Measurements from ENCODE around the gene SERPINA3. TPM values are rescaled to one million over a fixed set of nuclear protein-coding genes. Genes with fewer than 3 reads are reported as not detected.

Gene SERPINA3
- total RNA-seq, 2 experiments from 2014 or later = not detected

DNA sequence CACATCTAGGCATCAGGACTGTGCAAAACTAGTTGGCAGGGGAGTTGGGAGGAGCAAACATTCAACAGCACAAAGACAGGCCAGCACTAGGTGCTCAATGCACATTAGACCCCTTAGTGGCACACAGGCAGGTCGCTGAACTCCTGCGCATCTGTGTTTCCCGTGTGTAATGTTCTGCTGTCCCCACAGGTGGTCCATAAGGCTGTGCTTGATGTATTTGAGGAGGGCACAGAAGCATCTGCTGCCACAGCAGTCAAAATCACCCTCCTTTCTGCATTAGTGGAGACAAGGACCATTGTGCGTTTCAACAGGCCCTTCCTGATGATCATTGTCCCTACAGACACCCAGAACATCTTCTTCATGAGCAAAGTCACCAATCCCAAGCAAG lies 11.2 kb downstream of the SERPINA3 start:
- no peak for DNase-seq
- Histone ChIP-seq H3K36me3 (ENCODE audit: insufficient read depth, low read length) (no peaks in the 10 kb centered on the region), H3K4me3 (ENCODE audit: low read length) (no peak overlapping the region), H3K4me1 (ENCODE audit: insufficient read depth, low read length) (no peaks in the 10 kb centered on the region), H3K27me3 (ENCODE audit: control insufficient read depth in 1 of 2, insufficient read depth in 2 of 2, low read length in 2 of 2) (no peaks in the 10 kb centered on the region), H3K9me3 (ENCODE audit: control insufficient read depth in 1 of 2, insufficient read depth in 1 of 2, low read length in 2 of 2) (peaks cover 3 to 27% of the 10 kb centered on the region in 2 experiments), H3K27ac (ENCODE audit: low read depth in 1 of 2, low read length in 2 of 2) (no peak overlapping the region)
- Mint-ChIP-seq H3K4me1 (ENCODE audit: low read depth) (no peaks in the 10 kb centered on the region), H3K27ac (no peak overlapping the region), H3K4me3 (no peak overlapping the region), H3K36me3 (ENCODE audit: low read depth) (no peaks in the 10 kb centered on the region), H3K9me3 (no peaks in the 10 kb centered on the region), H3K27me3 (peaks cover 47% of the 10 kb centered on the region)
- intact Hi-C loops (cut with DNase I, micrococcal nuclease) = no loop called here
- TF ChIP-seq, protein P1, sequence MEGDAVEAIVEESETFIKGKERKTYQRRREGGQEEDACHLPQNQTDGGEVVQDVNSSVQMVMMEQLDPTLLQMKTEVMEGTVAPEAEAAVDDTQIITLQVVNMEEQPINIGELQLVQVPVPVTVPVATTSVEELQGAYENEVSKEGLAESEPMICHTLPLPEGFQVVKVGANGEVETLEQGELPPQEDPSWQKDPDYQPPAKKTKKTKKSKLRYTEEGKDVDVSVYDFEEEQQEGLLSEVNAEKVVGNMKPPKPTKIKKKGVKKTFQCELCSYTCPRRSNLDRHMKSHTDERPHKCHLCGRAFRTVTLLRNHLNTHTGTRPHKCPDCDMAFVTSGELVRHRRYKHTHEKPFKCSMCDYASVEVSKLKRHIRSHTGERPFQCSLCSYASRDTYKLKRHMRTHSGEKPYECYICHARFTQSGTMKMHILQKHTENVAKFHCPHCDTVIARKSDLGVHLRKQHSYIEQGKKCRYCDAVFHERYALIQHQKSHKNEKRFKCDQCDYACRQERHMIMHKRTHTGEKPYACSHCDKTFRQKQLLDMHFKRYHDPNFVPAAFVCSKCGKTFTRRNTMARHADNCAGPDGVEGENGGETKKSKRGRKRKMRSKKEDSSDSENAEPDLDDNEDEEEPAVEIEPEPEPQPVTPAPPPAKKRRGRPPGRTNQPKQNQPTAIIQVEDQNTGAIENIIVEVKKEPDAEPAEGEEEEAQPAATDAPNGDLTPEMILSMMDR (IDR thresholded peaks at IDR 0.05) = no peak
- ChIA-PET CTCF (no interaction called here), POLR2A (no interaction called here)
- ATAC-seq (ENCODE audit: poor library complexity) = no peak

GRCh38 chr14:94623856-94624499 lies 11.8 kb downstream of the SERPINA3 start:
- Mint-ChIP-seq H3K4me1 (ENCODE audit: low read depth) (no peaks in the 10 kb centered on the region), H3K27me3 (peaks cover 47% of the 10 kb centered on the region), H3K36me3 (ENCODE audit: low read depth) (no peaks in the 10 kb centered on the region), H3K4me3 (no peak overlapping the region), H3K27ac (no peak overlapping the region), H3K9me3 (no peaks in the 10 kb centered on the region)
- ChIA-PET POLR2A (no interaction called here), CTCF (no interaction called here)
- no peak for DNase-seq
- Histone ChIP-seq H3K27ac (ENCODE audit: low read depth in 1 of 2, low read length in 2 of 2) (no peak overlapping the region), H3K4me3 (ENCODE audit: low read length) (no peak overlapping the region), H3K4me1 (ENCODE audit: insufficient read depth, low read length) (no peaks in the 10 kb centered on the region), H3K9me3 (ENCODE audit: control insufficient read depth in 1 of 2, insufficient read depth in 1 of 2, low read length in 2 of 2) (peaks cover 0 to 24% of the 10 kb centered on the region in 2 experiments), H3K36me3 (ENCODE audit: insufficient read depth, low read length) (no peaks in the 10 kb centered on the region), H3K27me3 (ENCODE audit: control insufficient read depth in 1 of 2, insufficient read depth in 2 of 2, low read length in 2 of 2) (no peaks in the 10 kb centered on the region)
- ATAC-seq (ENCODE audit: poor library complexity) = no peak
- TF ChIP-seq, protein P1 (IDR thresholded peaks at IDR 0.05) = no peak
- intact Hi-C loops (cut with DNase I, micrococcal nuclease) = no loop called here

DNA sequence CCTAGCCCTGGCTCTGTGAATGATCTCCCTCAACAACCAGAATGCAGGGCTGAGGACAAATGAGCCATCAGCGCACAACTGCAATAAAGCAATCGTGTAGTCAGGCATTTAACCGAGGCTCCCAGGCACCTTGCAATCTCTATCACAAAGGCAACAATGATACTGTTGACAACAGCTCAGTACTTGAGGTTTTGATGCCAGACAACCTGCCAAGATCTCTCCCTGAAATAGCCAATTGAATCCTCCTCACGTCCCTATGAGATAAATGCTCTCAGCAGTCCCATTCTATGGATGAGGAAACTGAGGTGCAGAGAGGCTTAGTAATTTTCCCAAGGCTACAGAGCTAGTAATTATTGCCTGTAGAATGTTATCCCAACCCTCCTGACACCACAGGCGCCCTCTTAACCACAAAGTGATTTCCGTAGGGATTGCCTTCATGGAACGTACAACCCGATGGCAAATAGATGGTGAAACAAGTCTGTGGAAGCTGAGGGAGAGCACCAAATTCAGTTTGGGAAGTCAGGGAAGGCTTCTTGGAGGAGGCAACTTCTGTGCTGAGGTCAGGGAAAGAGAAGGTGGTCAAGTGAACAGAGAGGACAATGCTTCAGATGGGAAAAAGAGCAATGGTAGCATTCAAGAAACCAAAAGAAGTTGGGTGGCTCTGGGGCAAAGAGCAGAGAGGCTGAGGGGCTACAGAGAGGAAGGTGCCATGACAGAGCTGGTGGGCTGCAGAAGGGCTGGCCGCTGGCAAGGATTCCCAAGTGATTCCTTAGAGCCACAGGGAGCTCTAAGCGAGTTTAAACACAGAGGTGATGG lies 12.6 kb downstream of the SERPINA3 start:
- TF ChIP-seq, protein P1 (IDR thresholded peaks at IDR 0.05) = no peak
- H3K27me3 ChIP-seq (ENCODE audit: control insufficient read depth in 1 of 2, insufficient read depth in 2 of 2, low read length in 2 of 2) = no peaks in the 10 kb centered on the region
- H3K4me1 ChIP-seq (ENCODE audit: insufficient read depth, low read length) = no peaks in the 10 kb centered on the region
- H3K9me3 ChIP-seq (ENCODE audit: control insufficient read depth in 1 of 2, insufficient read depth in 1 of 2, low read length in 2 of 2) = peaks cover 0 to 20% of the 10 kb centered on the region in 2 experiments
- POLR2A ChIA-PET = no interaction called here
- peaks cover 46% of the 10 kb centered on the region for H3K27me3 Mint-ChIP-seq
- ATAC-seq (ENCODE audit: poor library complexity) (no peak), DNase-seq (no peak)
- no peak overlapping the region for H3K4me3 ChIP-seq (ENCODE audit: low read length)
- CTCF ChIA-PET = no interaction called here
- no peak overlapping the region for H3K27ac Mint-ChIP-seq
- no peak overlapping the region for H3K4me3 Mint-ChIP-seq
- intact Hi-C loops (cut with DNase I, micrococcal nuclease) = no loop called here
- no peaks in the 10 kb centered on the region for H3K4me1 Mint-ChIP-seq (ENCODE audit: low read depth)
- no peaks in the 10 kb centered on the region for H3K9me3 Mint-ChIP-seq
- no peaks in the 10 kb centered on the region for H3K36me3 Mint-ChIP-seq (ENCODE audit: low read depth)
- H3K36me3 ChIP-seq (ENCODE audit: insufficient read depth, low read length) = no peaks in the 10 kb centered on the region
- H3K27ac ChIP-seq (ENCODE audit: low read depth in 1 of 2, low read length in 2 of 2) = no peak overlapping the region

Measured in CD4-positive, alpha-beta T cell (primary cell).